Measurements from ENCODE around the gene GLS. TPM values are rescaled to one million over a fixed set of nuclear protein-coding genes. Genes with fewer than 3 reads are reported as not detected.
"Not testable (repeated sequence)": the region's sequence is repeated elsewhere in the genome, so short reads cannot be mapped to it uniquely, and the experiment has no call there.

Gene GLS
- polyA plus RNA-seq, 1 donor from 2014 or later: 40.3 TPM

DNA sequence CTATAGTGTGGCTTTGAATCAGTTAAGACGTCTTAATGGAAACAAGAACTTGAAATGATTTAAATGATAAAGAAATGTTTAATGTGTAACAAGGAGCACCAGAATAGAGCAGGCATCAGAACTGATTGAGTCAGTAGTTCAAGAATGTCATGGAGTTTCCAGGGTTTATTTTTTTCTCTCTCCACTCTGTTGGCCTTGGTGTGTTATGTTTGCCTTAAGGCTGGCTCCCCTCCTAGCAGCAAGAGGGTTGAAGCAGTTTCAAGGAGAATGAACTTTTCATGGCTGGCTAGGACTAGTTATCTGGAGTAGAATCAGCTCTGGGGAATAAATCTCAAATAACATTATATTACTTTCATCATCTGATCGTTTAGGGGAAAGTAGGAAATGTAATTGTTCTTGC lies 13.4 kb upstream of the GLS start:
- Mint-ChIP-seq H3K9me3 (peaks cover 0 to 4% (median 0%) of the 10 kb centered on the region in 3 donors), H3K27me3 (no peaks in the 10 kb centered on the region), H3K4me1 (peaks cover 0 to 2% (median 0%) of the 10 kb centered on the region in 3 donors), H3K4me3 (no peak overlapping the region), H3K36me3 (peaks cover 29% of the 10 kb centered on the region), H3K27ac (no peak overlapping the region)

DNA sequence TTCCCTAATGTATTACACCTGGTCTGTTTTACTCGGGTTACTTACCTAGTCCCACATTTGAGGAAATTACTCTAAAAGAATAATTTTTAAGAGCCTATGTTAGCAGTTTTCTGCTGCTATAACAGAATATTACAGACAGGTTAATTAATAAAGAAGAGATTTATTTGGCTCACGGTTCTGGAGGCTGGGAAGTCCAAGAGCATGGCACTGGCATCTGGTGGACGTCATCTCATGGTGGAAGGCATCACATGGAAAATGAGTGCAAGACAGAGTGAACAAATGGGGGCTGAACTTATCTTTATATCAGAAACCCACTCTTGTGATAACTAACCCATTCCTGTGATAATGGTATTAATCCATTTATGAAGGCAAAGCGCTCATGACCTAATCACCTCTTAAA lies 12.8 kb upstream of the GLS start:
- no peaks in the 10 kb centered on the region for H3K27me3 Mint-ChIP-seq
- peaks cover 0 to 2% (median 0%) of the 10 kb centered on the region in 3 donors for H3K4me1 Mint-ChIP-seq
- peaks cover 26% of the 10 kb centered on the region for H3K36me3 Mint-ChIP-seq
- no peak overlapping the region for H3K27ac Mint-ChIP-seq
- no peak overlapping the region for H3K4me3 Mint-ChIP-seq
- H3K9me3 Mint-ChIP-seq: peaks cover 0 to 4% (median 0%) of the 10 kb centered on the region in 3 donors

DNA sequence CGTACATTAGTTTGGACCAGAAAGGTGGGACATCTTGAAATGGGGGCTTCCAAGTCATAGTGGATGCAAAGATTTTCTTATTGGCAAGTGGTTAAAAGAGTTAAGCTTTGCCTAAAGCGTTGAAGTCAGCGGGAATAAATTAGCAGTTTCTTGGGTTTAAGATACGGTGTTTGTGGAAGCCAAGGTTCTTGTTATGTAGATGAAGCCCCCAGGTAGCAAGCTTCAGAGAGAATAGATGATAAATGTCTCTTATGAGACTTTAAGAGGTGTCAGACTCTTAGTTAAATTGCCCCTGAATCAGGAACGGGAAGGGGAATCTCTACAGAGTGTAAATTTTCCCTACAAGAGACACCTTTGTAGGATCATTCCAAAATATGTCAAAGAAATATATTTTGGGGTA lies 10.9 kb upstream of the GLS start:
- Mint-ChIP-seq H3K36me3 (peaks cover 21% of the 10 kb centered on the region), H3K9me3 (peaks cover 0 to 4% (median 0%) of the 10 kb centered on the region in 3 donors), H3K4me3 (no peak overlapping the region), H3K27ac (no peak overlapping the region), H3K4me1 (peaks cover 0 to 2% (median 0%) of the 10 kb centered on the region in 3 donors), H3K27me3 (no peaks in the 10 kb centered on the region)

DNA sequence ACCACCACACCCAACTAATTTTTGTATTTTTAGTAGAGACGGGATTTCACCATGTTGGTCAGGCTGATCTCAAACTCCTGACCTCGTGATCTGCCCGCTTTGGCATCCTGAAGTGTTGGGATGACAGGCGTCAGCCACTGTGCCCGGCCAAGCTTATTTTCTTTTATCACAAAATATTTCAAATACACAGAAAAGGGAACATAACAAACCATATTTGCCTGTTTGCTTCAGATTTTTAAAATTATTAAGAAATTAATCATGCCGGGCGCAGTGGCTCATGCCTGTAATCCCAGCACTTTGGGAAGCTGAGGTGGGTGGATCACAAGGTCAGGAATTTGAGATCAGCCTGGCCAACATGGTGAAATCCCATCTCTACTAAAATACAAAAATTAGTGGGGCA lies 7.2 kb upstream of the GLS start:
- H3K9me3 Mint-ChIP-seq, H3K36me3 Mint-ChIP-seq, H3K27me3 Mint-ChIP-seq, H3K4me1 Mint-ChIP-seq, H3K4me3 Mint-ChIP-seq, H3K27ac Mint-ChIP-seq: not testable (repeated sequence)

DNA sequence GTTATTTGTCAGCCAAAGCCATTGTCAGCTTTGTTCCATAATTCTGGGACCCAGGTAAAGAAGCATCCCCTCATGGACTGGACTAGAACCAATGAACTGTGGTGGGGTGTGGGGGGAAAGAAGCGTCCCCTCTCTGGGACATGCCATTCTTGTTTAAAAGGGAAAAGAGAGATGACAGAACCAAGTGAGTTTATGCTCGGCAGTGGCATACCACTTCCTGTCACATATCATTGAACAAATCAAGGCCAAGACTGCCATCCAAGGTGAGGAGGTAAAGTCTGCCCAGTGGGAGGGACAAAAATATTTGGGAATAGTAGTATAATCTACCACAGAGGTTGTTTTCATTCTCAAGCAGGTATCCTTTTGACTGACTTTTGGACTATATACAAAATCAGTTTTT lies 4.7 kb upstream of the GLS start:
- H3K4me1 Mint-ChIP-seq: peaks cover 8 to 12% (median 8%) of the 10 kb centered on the region in 3 donors
- no peaks in the 10 kb centered on the region for H3K9me3 Mint-ChIP-seq
- no peaks in the 10 kb centered on the region for H3K36me3 Mint-ChIP-seq
- no peaks in the 10 kb centered on the region for H3K27me3 Mint-ChIP-seq
- peak overlapping the region in 2 of 4 donors; percentile 13 to 31 for H3K4me3 Mint-ChIP-seq
- H3K27ac Mint-ChIP-seq: peak overlapping the region in 2 of 3 donors; percentile 47 to 51

DNA sequence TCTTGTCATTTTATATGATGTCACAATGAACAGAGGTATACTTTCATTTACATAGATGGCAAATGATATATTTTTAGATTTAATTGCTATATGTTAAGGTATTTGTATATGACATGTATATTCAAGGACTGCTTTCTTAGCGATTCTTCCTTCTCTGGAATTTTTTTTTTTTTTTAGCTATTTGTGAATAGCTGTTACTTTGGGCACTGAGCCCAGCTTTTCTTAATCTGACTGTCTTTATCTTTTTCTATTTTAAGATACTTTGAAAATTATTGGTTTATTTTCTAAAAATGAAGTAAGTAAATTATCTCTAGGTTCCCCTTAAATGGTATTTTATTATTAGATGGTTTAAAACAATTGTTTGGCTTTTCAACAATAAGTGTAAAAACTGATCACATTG lies 4.0 kb upstream of the GLS start:
- H3K27ac Mint-ChIP-seq: peak overlapping the region in 1 of 3 donors; percentile 53
- H3K36me3 Mint-ChIP-seq: no peaks in the 10 kb centered on the region
- no peaks in the 10 kb centered on the region for H3K27me3 Mint-ChIP-seq
- peaks cover 8 to 12% (median 8%) of the 10 kb centered on the region in 3 donors for H3K4me1 Mint-ChIP-seq
- no peak overlapping the region for H3K4me3 Mint-ChIP-seq
- H3K9me3 Mint-ChIP-seq: no peaks in the 10 kb centered on the region

DNA sequence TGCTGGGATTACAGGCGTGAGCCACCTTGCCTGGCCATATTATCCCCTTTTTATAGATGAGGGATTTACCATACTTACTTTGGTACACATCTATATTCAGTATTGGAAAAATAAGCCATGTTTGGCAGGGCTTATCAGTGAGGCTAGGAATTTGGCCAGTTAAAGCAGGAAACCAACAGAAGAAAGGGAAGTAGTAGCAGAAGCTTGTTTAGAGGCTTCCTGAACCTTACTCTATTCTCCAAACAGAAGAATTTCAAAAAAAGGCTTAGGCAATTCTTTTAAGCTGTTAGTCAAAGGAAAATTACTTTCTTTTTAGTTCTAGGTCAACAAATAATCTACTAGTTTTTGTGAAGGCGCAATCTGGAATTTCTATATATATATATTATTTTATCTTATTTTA lies 3.2 kb upstream of the GLS start:
- Mint-ChIP-seq H3K27ac (no peak overlapping the region), H3K27me3 (no peaks in the 10 kb centered on the region), H3K4me1 (peaks cover 8 to 12% (median 9%) of the 10 kb centered on the region in 3 donors), H3K36me3 (no peaks in the 10 kb centered on the region), H3K4me3 (peak overlapping the region in 1 of 4 donors; percentile 71), H3K9me3 (no peaks in the 10 kb centered on the region)

DNA sequence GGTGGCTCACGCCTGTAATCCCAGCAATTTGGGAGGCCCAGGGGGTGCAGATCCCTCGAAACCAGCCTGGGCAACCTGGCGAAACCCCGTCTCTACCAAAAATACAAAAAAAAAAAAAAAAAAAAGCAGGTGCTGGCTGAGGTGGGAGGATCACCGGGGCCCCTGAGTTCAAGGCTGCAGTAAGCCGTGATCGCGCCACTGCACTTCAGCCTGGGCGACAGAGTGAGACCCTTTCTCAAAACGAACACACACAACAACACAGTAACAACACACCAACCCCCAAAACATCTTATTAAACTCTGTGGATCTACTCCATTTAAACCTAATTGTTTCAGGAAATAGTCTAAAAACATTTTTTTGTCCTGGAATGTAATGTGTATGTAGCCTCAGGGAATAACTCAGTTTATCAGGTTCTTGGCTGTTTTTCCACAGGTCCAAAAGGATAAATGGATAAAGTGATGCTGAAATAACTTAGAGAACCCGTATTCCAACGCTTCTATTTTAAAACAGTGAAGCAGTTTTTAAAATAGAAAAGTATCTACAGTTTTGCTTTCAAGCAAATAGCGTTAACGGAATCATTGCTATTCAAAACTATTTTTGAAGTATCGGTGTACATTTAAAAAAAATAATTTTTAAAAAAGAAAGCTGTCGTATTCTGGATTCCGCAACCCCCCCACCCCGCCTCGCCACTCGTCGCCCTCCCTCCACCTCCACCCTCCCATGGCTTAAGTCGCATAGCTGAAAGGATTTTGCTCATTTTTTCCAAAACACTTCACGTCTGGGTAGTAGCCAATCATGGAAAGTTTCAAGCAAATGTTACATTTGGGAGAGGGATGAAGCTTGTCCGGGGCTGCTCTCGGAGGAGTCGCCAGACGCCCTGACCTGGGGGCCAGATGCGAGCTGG lies 895 bp upstream of the GLS start:
- H3K4me3 Mint-ChIP-seq: peak overlapping the region; percentile 86 to 99 (median 98)
- no peaks in the 10 kb centered on the region for H3K27me3 Mint-ChIP-seq
- H3K4me1 Mint-ChIP-seq: peaks cover 24 to 26% (median 25%) of the 10 kb centered on the region in 3 donors
- H3K9me3 Mint-ChIP-seq: no peaks in the 10 kb centered on the region
- H3K27ac Mint-ChIP-seq: peak overlapping the region; percentile 87 to 99 (median 98)
- H3K36me3 Mint-ChIP-seq: no peaks in the 10 kb centered on the region

DNA sequence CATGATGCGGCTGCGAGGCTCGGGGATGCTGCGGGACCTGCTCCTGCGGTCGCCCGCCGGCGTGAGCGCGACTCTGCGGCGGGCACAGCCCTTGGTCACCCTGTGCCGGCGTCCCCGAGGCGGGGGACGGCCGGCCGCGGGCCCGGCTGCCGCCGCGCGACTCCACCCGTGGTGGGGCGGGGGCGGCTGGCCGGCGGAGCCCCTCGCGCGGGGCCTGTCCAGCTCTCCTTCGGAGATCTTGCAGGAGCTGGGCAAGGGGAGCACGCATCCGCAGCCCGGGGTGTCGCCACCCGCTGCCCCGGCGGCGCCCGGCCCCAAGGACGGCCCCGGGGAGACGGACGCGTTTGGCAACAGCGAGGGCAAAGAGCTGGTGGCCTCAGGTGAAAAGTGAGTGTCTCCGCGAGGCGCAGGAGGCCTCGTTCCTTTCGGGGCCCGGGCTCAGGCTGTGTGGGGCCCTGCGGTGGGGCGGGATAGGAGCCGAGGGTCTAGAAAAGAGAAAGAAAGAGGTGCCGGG lies 520 bp downstream of the GLS start:
- Mint-ChIP-seq H3K4me1 (peaks cover 23 to 30% (median 28%) of the 10 kb centered on the region in 3 donors), H3K9me3 (no peaks in the 10 kb centered on the region), H3K36me3 (no peaks in the 10 kb centered on the region), H3K27ac (peak overlapping the region; percentile 87 to 99 (median 99)), H3K4me3 (peak overlapping the region; percentile 86 to 99 (median 98)), H3K27me3 (no peaks in the 10 kb centered on the region)

DNA sequence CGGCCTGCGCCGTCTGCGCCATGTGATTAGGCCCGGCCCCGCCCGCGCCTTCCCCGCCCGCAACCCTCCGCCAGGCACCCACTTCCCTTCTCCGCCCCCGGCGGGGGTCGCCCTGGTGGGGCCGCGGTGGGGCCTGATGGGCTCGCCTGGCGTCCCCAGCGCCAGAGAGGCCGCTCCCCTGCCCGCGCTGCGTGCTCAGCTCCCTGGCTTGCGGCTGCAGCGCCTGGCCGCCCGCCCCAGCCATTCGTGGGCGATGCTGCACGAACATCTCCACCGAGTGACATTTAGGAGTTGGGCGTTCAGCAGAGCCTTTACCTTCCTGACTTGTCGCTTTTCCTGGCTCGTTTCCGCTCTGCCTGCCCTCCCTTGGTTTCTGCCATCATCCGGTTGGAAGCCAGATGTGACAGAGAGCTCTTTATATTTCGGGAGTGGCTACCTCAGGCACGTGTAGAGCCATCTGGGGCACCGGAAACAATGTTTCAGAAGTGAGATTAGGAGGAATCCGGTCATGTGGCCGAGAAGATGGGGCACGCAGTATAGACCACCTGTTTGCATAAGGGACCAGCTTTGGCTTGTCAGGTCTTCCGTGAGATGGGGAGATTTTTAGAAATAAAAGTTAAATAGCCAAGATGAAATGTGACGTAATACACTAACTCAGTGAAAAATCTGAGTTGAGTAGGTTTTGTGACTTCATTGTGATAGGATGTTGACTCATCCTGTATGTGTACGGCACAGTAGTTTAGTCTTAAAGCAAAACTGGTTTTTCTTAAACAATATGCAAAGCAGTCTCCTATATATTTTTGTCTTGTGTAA lies 1.2 kb downstream of the GLS start:
- H3K9me3 Mint-ChIP-seq: no peaks in the 10 kb centered on the region
- no peaks in the 10 kb centered on the region for H3K36me3 Mint-ChIP-seq
- peaks cover 22 to 35% (median 30%) of the 10 kb centered on the region in 3 donors for H3K4me1 Mint-ChIP-seq
- H3K4me3 Mint-ChIP-seq: peak overlapping the region; percentile 86 to 99 (median 96)
- no peaks in the 10 kb centered on the region for H3K27me3 Mint-ChIP-seq
- peak overlapping the region; percentile 87 to 99 (median 97) for H3K27ac Mint-ChIP-seq

DNA sequence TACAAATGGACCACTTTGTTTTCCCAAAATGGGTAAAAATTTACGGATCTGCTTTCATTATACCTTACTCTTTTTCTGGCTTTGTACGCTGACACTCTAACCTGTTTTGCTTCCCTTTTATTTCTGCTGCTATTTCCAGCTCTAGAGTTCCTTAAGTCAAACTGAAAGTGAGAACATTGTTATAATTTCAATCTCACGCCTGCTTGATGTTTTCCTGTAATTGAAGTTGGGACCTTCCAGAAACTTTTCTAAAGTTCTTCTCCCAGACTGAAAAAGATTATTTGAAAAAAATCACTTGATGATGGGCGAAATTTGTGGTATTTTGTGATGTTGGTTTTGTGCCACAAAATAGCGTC lies 1.8 kb downstream of the GLS start:
- Mint-ChIP-seq H3K27me3 (no peaks in the 10 kb centered on the region), H3K9me3 (no peaks in the 10 kb centered on the region), H3K27ac (peak overlapping the region; percentile 87 to 99 (median 97)), H3K4me1 (peaks cover 23 to 34% (median 31%) of the 10 kb centered on the region in 3 donors), H3K4me3 (peak overlapping the region; percentile 86 to 99 (median 96)), H3K36me3 (no peaks in the 10 kb centered on the region)

DNA sequence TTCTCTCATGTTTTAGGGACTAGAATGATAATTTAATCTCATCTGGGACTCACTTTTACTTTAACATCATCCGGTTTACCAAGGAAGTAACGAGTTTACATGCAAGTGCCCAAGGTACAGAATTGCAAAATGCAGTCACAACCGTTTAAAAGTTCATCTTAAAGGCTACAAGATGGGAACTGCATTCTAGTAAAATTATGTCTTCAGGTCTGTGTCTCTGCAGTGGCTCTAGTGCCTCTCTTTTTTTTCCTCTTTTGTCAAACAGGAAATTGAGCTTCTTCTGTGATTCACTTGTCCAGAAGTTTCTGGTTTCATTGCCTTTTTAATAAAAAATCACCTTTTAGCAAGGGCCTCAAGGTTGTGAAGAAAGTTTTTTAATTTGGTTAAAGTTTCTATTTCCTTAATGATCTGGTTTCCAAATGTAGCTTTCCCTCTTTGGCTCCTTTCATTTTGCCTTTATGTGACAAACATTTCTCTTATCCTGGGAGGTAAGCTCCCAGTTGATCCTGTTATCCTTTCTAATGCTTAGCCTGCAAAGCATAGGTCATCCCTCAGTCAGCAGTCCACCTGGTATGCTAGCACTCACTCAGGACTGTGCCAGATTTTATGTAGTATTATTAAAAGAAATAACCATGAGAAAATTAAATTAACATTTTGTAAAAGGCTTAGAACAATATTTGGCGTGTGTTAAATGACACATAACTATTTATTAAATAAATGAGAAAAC lies 2.4 kb downstream of the GLS start:
- Mint-ChIP-seq H3K9me3 (no peaks in the 10 kb centered on the region), H3K36me3 (no peaks in the 10 kb centered on the region), H3K4me3 (peak overlapping the region; percentile 86 to 99 (median 96)), H3K4me1 (peaks cover 29 to 39% (median 37%) of the 10 kb centered on the region in 3 donors), H3K27me3 (no peaks in the 10 kb centered on the region), H3K27ac (peak overlapping the region; percentile 87 to 99 (median 97))

DNA sequence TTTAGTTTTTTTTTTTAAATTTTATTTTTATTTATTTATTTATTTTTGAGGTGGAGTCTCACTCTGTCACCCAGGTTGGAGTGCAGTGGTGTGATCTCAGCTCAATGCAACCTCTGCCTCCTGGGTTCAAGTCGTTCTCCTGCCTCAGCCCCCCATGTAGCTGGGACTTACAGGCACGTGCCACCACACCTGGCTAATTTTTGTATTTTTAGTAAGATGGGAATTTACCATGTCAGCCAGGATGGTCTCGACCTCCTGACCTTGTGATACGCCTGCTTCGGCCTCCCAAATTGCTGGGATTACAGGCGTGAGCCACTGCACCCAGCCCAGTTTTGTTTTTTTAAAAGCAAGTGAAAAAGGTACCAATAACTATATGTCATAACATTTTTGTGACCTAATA lies 5.2 kb downstream of the GLS start:
- peak overlapping the region in 1 of 3 donors; percentile 63 for H3K27ac Mint-ChIP-seq
- peaks cover 47 to 57% (median 55%) of the 10 kb centered on the region in 3 donors for H3K4me1 Mint-ChIP-seq
- not testable (repeated sequence) for H3K36me3 Mint-ChIP-seq, H3K27me3 Mint-ChIP-seq, H3K9me3 Mint-ChIP-seq
- peak overlapping the region in 3 of 4 donors; percentile 44 to 70 (median 55) for H3K4me3 Mint-ChIP-seq

DNA sequence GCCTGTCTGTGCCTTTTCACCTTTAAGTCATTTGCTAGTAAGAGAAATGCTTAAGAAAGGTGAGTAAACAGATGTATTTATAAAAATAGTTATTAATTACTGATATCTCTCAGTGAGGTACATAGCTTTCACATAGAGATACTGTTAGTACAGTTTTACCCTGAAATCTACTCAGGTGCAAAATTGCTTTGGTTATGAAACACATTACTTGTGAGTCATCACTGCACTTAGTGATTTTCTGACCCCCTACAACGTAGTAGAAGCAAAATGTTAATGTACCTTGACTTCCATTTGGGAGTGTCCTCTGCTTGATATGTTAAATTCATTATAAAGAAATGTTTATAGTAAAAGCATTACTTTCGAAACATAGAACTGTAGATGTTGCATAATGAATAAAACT lies 6.5 kb downstream of the GLS start:
- peak overlapping the region in 2 of 4 donors; percentile 65 to 86 for H3K4me3 Mint-ChIP-seq

More for the DNA sequence above, 6.5 kb downstream of the GLS start:
- no peaks in the 10 kb centered on the region for H3K9me3 Mint-ChIP-seq
- peaks cover 57 to 67% (median 66%) of the 10 kb centered on the region in 3 donors for H3K4me1 Mint-ChIP-seq
- no peaks in the 10 kb centered on the region for H3K36me3 Mint-ChIP-seq
- H3K27me3 Mint-ChIP-seq: no peaks in the 10 kb centered on the region
- H3K27ac Mint-ChIP-seq: peak overlapping the region in 2 of 3 donors; percentile 13 to 63
